Right hindlimb (tissue), 1 donor: ENCODE data around the gene SCOC.

Experiments used
- DNase-seq: peaks from one replicate; pipeline ENCODE4 v3.0.0-alpha.2; 2018

The SCOC gene

DNA sequence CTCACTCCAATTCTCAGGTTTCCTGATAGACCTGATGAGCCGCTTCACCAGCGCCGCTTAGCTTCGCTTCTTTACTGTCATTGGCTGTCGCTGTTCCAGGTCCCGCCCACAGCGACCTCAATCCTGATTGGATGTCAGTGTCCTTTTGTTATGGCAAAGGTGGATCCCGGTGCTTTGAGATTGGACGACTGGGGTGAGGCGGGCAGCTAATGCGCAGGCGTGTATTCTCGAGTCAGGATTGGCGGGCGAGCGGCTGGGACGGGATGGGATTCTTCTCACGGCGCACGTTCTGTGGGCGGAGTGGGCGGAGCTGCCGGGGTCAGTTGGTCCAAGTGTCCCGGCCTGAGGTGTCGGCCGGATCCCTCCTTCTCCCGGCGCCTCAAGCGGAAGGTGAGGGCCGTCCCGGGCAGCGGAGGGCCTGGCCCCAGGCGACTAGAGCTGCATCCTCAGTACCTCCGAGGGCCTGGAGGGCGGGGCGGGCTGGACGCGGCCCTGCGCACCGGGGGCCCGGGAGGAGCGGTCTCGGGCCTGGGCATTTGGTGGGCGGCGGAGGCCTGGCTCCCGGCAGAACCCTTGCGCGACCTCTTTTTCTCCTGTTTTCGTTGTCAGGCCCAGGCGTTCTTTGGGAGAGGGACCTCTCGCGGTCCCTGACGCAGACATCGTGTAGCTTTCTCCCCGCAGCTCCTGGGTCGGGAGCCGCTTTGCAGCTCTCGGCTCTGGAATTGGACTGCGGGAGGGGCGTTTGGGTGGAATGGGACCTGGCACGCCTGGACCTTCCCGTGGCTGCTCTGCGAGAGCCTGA is at the start of gene SCOC:
TSS of gene SCOC (plus strand) at position 319 of the 802 bp plus-strand sequence. CDS start 5,525 bp downstream, outside the sequence.
- peak; percentile 100 for DNase-seq

DNA sequence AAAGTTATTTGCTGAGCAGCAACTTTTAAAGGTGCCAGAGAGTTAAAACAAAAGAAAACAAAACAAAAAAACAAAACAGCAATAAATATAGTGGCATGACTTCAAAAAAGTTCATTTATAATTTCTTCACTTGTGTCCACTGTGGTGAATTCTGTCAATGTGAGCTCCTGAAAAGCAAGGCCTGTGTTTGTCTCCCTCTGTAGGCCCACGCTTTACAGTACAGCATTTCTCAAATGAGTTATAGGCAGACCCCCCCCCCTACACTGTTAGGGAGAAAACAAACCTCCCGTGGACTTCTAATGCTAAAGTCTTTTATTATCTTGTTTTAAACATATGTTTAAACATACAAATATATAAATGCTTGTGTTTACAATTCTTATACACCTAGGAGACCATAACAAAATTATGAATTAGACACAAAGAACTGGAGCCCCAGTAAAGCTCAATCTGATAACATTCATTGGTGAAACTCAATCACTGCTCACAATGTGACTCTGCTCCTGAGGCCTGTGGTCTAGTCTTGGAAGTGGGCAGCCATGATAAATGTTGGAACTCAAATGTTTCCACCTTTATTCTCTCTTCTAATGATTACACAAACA is 47.0 kb upstream of the SCOC start:
- peak; percentile 37 for DNase-seq

DNA sequence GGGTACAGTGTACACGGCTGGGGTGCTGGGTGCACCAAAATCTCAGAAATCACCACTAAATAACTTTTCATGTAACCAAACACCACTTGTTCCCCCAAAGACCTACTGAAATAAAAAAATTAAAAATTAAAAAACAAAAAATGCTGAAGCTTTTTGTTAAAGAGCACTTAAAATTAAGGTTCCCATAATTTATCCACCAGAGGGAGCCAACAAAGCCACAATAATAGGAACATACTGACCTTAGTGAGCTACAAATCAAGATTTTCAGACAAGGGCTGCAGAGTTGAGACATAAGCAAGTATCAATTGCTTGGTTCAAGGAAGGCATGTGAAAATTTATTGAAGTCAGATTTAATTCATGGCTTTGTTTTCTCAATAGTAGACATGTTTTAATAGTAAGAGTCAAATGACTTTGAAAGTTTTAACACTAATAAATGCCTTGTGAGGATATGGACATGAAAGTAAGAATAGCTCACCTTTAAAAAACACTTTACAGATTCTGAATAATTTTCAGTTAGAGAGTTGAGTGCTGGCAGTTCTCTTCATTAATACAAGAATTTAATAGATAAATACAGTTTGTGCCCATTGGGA is 43.0 kb upstream of the SCOC start:
- DNase-seq = no peak

DNA sequence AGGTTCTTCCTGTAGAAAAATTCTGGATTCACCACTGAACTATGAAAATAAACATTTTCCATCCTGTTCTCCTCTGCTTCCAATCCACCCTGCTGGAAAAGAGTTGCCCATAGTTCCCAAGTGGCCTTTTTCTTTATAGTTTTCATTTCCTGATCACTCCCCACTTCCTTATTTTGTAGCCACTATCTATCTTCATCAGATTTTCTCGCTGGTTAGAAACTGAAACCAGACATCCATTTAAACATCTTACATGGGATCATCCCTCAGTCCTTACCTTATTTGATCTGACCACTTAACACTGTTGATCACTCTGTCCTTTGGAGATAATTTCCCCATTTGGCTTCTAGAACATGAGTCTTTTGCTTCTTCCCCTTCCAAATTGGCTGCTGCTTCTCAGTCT is 42.2 kb upstream of the SCOC start:
- DNase-seq = no peak

DNA sequence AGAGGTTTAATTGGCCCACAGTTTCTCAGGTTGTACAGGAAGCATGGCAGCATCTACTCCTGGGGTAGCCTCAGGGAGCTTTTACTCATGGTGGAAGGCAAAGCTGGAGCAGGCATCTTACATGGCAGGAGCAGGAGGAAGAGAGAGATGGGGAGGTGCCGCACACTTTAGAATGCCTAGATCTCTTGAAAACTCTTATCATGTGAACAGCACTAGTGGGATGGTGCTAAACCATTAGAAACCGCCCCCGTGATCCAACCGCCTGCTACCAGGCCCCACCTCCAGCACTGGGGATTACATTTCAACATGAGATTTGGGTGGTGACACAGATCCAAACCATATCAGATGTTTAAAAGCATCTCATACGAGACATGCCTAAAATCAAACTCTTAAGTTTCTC is 41.6 kb upstream of the SCOC start:
- DNase-seq = no peak

DNA sequence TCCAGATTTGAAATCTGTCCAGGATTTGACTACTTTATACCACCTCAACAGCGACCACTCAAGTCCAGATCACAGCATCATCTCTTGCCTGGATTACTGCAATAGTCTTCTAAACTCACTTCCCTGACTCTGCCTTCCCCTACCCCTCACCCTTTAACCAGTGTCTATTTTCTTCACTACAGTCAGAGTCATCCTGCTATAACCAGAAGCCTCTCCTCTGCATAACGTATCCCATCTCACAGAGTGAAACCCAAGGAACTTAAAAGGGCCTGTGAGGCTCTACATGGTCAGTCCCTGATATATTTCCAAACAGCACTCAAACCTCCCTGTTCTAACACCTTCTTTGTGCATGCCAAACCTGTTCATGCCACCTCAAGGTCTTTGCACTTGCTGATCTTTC is 40.7 kb upstream of the SCOC start:
- DNase-seq = no peak

DNA sequence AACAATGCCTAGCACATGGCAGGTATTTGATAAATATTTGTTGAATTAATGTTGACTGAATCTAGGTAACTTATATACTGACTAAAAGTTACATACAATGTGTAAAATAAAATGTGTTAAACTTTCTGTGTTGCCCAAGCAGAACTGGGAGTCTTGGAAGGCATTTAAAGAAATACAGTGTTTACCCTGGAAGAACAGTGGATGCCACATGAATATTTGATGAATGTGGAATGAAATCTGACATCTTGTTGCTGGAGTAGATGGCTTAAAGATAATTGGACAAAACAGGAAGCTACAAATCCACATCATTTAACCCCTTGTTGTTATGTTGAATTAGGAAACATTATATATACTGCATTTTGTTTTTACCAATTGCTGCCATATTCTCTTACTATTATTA is 39.9 kb upstream of the SCOC start:
- no peak for DNase-seq

DNA sequence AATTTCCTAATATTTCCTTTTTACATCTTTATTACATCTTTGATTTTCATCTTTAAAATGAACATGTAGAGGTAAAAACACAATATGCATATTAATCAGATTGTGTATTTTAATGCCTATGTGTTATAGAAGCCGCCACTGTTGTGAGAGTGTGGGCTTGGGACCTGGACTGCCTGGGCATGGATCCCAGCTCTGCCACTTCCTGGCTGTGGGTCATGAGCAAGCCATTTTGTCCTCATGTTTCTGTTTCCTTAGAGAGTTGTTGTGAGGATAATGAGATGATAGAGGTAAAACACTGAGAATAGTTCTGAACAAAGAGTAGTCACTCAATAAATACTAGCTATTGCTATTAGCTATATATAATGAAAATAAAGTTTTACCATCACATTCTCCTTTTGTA is 38.4 kb upstream of the SCOC start:
- DNase-seq = no peak

DNA sequence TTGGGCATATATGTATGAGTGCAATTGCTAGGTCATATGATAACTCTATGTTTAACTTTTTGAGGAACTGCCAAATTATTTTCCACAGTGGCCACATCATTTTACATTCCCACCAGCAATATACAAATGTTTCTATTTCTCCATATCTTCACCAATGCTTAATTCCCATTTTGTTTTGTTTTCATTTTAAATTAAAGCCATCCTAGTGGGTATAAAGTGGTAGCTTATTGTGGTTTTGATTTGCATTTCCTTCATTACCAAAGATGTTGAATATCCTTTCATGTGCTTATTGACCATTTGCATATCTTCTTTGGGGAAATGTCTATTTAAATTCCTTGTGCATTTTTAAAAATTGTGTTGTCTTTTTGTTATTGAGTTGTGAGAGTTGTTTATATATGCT is 36.7 kb upstream of the SCOC start:
- DNase-seq = no peak

DNA sequence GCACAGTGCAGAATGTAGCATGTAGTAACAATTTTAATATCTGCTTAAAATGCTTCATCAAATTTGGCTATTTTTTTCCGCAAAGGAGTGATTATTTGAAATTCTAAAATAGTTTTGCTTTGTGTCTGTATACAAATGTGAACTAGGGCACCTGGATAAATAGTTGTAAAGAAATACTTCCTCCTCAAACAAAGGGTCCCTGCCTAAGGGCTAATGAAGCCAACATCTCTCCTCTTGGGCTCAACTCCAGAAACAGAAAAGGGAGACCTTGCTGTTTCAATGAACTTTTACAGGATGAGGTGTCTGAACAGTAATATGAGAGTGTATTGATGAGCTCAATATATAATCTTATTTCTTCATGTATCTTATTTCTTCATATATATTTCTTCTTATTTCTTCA is 30.8 kb upstream of the SCOC start:
- DNase-seq = no peak

DNA sequence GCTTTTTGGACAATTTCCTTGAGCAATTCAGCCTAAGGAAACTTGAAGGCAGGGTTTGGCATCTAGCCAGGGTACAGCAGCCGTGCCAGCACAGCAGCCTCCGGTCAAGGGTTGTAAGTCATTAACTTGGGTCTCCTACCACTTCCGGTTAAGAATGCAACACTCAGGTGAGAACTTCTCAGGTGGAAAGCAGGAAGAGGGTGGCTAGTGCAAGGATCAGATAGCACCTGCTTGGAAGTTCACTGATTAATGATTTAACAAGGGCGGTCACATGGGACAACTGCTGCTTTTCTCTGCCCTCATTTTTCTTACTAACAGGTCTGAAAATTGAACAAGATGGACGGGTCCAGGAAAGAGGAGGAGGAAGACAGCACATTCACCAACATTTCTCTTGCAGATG is 30.1 kb upstream of the SCOC start:
- DNase-seq = peak; percentile 30

DNA sequence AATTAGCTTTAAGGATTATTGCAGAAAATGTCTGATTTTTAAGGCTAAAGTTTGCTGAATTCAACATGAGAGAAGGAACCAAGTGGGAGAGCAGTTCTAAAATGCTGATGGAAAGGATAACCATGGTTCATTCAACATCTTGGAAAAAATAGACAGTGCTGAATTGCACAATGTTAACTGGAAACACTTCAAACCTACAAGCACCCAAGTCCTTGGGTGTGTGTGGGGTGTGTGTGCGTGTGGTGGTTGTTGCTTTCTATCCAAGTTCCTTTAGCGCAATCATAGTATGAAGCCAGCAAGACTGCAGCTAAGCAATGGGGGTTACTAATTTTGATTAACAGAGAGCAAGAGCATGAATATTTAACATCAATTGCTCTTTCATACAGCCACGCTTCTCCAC is 29.3 kb upstream of the SCOC start:
- DNase-seq = no peak

DNA sequence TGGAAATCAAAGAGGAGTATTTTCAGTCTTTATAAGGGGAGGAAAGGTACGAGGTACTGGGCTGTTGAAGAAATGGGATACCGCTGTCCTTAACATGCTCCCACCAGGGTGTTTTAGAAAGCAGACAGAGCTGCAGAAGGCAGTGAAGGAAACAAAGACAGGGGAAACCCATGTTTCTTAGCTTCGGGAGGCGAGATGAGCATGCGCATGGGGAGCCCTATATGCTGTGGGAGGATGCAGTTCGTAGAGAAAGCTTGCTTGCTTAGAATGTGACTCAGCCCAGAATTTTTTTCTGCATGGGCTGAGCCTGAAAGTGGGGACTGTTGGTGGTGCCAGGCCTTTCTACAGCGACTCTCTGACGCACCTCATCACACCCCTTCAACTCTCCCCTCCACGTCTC is 28.8 kb upstream of the SCOC start:
- DNase-seq = no peak

DNA sequence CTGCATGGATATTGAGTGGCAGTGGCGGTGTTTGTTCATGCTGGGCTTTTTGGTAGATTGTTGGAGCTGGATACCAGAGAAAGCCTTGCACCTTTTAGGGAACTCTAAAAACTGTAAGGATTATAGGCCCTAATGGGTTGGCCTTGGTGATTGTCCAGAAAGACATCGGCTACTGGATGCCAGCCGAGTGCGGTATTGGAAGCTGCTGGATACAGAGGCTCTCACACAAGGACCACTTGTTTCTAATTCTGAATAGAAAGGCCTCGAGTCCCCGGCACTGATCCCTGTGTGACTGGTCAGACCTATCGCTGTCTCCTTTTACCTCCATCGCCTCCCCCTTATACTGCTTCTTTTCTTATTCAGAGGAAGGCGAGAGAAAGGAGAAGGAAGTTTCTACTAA is 27.3 kb upstream of the SCOC start:
- no peak for DNase-seq

DNA sequence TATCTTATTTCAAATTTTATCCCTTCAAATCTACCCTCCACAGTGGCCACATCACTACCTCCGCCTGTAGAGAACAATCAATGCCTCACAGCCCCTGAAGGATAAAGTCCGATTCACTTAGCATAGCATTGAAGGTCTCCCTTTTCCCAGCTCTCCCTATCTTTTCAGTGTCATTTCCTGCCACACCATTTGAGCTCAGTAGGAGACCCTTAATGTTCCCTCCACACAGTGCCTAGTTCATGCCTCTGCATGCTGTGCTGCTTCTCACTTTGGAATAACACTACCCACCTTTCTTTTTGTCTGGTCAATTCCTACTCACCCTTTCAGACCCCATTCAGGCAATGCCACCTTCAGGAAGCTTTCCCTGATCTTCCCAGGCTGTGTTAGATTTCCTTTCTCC is 23.6 kb upstream of the SCOC start:
- no peak for DNase-seq

DNA sequence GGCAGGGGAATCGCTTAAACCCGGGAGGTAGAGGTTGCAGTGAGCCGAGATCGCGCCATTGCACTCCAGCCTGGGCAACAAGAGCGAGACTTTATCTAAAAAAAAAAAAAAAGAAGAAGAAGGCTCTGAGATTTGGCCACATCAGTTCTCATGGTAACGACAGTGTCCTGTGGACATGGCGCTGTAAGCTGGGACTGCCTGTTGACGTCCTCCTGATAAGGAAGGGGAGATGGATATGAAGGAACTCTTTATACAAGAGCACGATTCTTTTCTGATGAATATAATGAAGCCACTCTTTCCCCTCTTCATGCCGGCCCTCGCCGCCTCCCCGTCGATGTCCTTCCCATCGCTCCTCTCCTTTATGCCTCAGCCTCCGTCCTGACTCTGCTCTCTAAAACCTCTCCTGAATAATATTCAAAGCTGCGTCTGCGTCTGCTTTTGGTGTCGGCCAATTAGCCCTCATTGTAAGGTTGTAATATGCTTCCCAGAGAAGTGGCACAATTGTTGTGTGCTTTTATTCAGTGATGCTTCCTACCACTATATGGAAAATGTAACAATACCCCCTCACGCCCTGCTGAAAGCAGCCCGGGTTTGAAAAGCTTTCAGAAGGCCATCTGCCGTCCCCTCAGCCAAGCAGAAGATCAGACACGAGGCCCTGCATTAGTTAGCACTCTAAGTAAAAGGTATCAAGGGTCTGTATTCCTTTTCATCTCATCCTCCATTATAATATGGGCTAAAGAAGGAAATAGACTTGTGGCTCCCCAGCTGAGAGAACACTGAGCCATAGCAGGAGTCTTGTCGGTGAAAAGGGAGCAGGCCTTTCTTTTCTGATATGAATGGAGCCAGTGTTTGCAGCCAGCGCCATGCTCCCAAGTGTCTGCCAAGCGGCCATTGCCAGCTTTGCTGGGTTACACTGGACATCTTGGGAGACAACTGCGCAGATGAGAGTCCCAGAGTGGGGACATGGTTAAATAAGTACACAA is 22.1 kb upstream of the SCOC start:
- no peak for DNase-seq

DNA sequence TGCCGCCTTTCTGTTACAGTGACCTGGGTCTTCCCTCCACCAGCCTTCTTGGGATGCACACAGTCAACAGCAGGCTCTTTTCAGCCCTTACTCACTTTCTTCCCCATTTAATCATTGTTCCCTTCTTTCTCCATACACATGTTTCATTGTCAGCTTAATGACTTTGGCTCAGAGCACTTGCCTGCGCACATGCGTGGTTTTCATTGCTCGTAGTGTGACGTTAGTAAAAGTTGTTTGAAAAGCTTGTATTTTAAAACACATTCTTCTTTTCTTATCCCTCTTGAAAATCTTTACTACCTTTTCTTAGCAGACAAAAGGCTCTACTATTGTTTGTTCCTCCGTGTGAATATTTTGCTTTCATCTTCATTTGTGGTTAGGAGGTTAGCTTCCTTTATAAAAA is 19.7 kb upstream of the SCOC start:
- DNase-seq = no peak

DNA sequence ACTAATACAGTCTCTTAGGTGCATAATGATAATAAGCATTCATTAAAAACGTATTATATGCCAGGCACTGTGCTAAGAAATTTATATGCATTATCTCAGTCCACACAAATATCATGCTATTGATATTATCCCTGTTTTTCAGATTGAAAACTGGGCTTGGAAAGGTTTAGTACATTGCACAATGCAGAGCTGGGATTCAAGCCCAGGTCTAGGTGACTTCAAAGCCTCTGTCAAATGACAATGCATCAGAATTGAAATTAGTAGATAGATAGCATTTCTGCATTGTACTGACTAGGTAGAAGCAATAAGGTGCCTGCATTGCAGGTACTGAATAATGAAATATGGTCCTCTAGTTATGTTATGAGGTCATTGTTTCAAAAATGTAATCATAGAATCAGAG is 18.2 kb upstream of the SCOC start:
- DNase-seq = no peak

DNA sequence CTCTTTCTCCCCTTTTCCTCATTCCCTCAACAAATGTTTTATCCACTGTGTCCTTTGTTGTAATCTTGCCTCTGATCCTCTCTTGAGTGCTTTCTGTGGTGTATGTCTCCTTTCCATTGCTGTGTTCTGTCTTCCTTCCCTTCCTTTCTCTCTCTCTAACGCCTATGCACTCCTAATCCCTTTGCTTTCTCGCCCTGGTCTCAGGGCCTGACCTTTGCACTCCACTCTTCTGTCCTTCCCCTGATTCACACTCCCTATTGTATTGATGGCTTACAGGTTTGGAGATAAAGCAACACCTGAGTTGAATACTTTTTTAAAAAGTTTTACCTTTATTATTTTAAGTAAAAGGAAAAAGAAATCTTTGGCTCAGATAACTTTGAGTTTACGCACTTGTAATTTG is 15.6 kb upstream of the SCOC start:
- DNase-seq = no peak

DNA sequence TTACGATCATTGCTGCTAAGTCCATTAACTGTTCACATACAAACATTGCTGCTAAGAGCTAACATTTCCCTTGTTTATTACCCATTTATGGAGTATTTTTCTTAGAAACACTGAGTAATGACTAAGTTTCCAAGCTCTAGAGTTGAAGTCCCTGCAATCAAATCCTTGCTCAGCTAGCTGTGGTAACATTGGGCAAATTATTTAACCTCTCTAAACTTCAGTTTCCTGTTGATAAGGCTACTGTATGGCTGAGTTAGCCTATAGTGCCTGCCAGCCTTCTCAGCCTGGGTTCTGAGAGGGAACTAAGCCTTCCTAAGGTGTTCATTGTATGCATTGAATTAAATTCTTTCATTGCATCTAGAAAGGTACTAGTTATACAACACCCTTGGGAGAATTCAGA is 15.2 kb upstream of the SCOC start:
- DNase-seq = no peak

DNA sequence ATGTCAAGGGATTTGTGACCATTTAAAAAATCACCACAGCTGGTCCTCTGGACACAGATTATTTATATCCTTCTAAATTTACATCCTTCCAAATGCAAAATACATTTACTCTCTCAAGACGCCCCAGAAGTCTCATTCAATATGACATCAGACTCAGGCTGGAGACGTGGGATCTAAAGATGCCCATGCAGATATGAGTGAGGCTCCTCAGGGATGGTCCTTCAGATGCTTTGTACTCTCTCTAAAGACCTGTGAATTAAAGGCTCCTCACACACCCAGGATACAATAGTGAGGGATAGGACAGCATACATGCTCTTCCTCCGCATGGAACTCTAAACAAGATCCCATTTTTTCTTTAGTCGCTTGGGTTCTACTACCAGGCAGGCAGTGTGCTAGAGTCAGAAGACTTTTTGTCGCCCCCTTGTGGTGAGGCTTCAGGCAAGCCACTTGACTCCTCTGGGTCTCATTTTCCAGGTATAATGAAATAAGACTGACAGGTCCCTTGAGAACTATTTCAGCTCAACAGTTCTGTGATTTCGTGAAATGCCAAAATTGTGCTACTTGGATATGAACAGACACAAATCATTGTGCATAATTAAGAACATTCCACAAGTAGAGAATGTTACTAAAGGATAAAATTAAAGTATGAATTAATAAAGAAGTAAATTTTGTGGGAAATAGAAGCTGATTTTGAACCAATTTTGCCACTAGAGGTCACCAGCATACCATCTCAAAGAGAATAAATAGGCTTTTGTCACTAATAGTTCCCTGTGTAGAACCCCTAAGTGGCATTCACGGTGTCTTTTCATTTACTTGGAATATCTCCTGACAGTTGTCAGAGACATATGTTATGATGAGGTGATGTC is 13.7 kb upstream of the SCOC start:
- peak; percentile 65 for DNase-seq

DNA sequence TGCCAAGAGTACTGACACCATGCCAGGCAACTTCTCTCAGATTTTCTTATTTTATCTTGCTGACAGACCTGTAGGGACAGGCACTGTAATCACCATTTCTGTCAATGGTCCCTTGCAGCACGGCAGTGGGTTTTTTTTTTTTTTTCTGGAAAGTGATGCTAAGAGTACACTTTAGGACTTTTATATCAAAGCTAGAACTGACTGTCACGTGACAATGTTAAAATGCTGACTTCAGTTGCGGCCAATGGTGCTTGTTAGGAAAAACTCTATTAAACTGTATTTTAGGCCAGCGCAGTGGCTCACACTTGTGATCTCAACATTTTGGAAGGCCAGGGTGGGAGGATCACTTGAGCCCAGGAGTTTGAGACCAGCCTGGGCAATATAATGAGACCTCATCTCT is 12.3 kb upstream of the SCOC start:
- DNase-seq = no peak
